Mesothelial cell of epicardium (in vitro differentiated cells): ENCODE measurements around the gene PEX5. TPM values are rescaled to one million over a fixed set of nuclear protein-coding genes. Genes with fewer than 3 reads are reported as not detected.

Experiments used
- DNase-seq, 2 experiments: peaks; one replicate each; pipeline ENCODE4 v3.0.0; 2021; ENCODE audit warnings: low spot score in 2 of 2; ENCODE audit not compliant: unreplicated experiment in 2 of 2
- H3K27ac Mint-ChIP-seq: 2 replicates; pipeline ENCODE4 v1.8.0; 2021; ENCODE audit warnings: mixed read lengths
- H3K27me3 Mint-ChIP-seq: 2 replicates; pipeline ENCODE4 v1.8.0; 2021; ENCODE audit warnings: low read depth, mixed read lengths
- H3K36me3 Mint-ChIP-seq: 2 replicates; pipeline ENCODE4 v1.8.0; 2021; ENCODE audit warnings: mixed read lengths
- H3K4me1 Mint-ChIP-seq: 2 replicates; pipeline ENCODE4 v1.8.0; 2021; ENCODE audit warnings: mixed read lengths
- H3K4me3 Mint-ChIP-seq: 2 replicates; pipeline ENCODE4 v1.8.0; 2021; ENCODE audit warnings: mild to moderate bottlenecking, moderate library complexity, mixed read lengths
- H3K9me3 Mint-ChIP-seq: 2 replicates; pipeline ENCODE4 v1.8.0; 2021; ENCODE audit warnings: mixed read lengths
- CTCF ChIP-seq: fragments of 200-600 bp; sonication (generic); IDR thresholded peaks from one replicate; pipeline ENCODE4 v1.5.0; 2021; ENCODE audit warnings: antibody characterized with exemption; ENCODE audit not compliant: unreplicated experiment
- total RNA-seq: library from RNA; stranded (reverse); gene quantifications from 3 replicates; pipeline ENCODE4 v1.2.1, GENCODE V29; 2021

The PEX5 gene
- total RNA-seq = 47.5 to 50.4 TPM (median 49.4 TPM) in 3 replicates

GRCh38 chr12:7189398-7190267 is at the start of gene PEX5:
Gene PEX5, plus strand, starts transcription at chr12:7189686. Its CDS starts 692 bp downstream, at chr12:7190378.
- peaks cover 33% of the 10 kb centered on the region for H3K4me1 Mint-ChIP-seq
- peak within 1 kb of the TSS; percentile 92 for H3K27ac Mint-ChIP-seq
- peaks cover 15% of the 10 kb centered on the region for H3K36me3 Mint-ChIP-seq
- peak; percentile 49 to 71 for DNase-seq
- H3K9me3 Mint-ChIP-seq = no peaks in the 10 kb centered on the region
- H3K4me3 Mint-ChIP-seq = peak within 1 kb of the TSS; percentile 93
- TF ChIP-seq CTCF = no peak
- H3K27me3 Mint-ChIP-seq = no peaks in the 10 kb centered on the region

GRCh38 chr12:7141351-7142005 is 48.0 kb upstream of the PEX5 start:
- TF ChIP-seq CTCF = no peak
- peaks cover 54% of the 10 kb centered on the region for H3K36me3 Mint-ChIP-seq
- no peaks in the 10 kb centered on the region for H3K4me1 Mint-ChIP-seq
- H3K27ac Mint-ChIP-seq = no peak overlapping the region
- no peak for DNase-seq
- H3K9me3 Mint-ChIP-seq = no peaks in the 10 kb centered on the region
- H3K27me3 Mint-ChIP-seq = no peaks in the 10 kb centered on the region
- H3K4me3 Mint-ChIP-seq = no peak overlapping the region

- peaks cover 56% of the 10 kb centered on the region for H3K36me3 Mint-ChIP-seq
- no peak overlapping the region for H3K4me3 Mint-ChIP-seq
- peak; percentile 73 for TF ChIP-seq CTCF
- no peaks in the 10 kb centered on the region for H3K9me3 Mint-ChIP-seq
- peak in 1 of 2 experiments; percentile 53 for DNase-seq
- H3K27ac Mint-ChIP-seq = no peak overlapping the region
- no peaks in the 10 kb centered on the region for H3K4me1 Mint-ChIP-seq
- H3K27me3 Mint-ChIP-seq = no peaks in the 10 kb centered on the region
These were observed 47.3 kb upstream of the PEX5 start for GRCh38 chr12:7142056-7142644.

GRCh38 chr12:7142809-7143465 is 46.5 kb upstream of the PEX5 start:
- H3K4me1 Mint-ChIP-seq = no peaks in the 10 kb centered on the region
- H3K9me3 Mint-ChIP-seq = no peaks in the 10 kb centered on the region
- H3K27me3 Mint-ChIP-seq = no peaks in the 10 kb centered on the region
- no peak overlapping the region for H3K27ac Mint-ChIP-seq
- DNase-seq = no peak
- TF ChIP-seq CTCF = no peak
- peaks cover 51% of the 10 kb centered on the region for H3K36me3 Mint-ChIP-seq
- H3K4me3 Mint-ChIP-seq = no peak overlapping the region

- no peak for TF ChIP-seq CTCF
- Mint-ChIP-seq H3K4me3 (no peak overlapping the region), H3K4me1 (no peaks in the 10 kb centered on the region), H3K9me3 (no peaks in the 10 kb centered on the region), H3K36me3 (peaks cover 53% of the 10 kb centered on the region), H3K27ac (no peak overlapping the region), H3K27me3 (no peaks in the 10 kb centered on the region)
- no peak for DNase-seq
These were observed 45.9 kb upstream of the PEX5 start for GRCh38 chr12:7143564-7143963.
